ENCODE results near the gene WDR88. TPM values are rescaled to one million over a fixed set of nuclear protein-coding genes. Genes with fewer than 3 reads are reported as not detected.

Gene WDR88
- total and polyA plus RNA-seq, 2 experiments from 2014 or later, result not detected

GRCh38 chr19:33175886-33176669 is 44.2 kb downstream of the WDR88 start:
- Mint-ChIP-seq H3K36me3 (ENCODE audit: low read depth) (peaks cover 3% of the 10 kb centered on the region; the same call in 1 of the 3 replicates), H3K27ac (peak overlapping the region; percentile 91), H3K4me1 (peaks cover 14% of the 10 kb centered on the region; the same call in 2 of the 3 replicates), H3K27me3 (ENCODE audit: insufficient read depth, low read depth, poor library complexity) (peaks cover 19% of the 10 kb centered on the region), H3K4me3 (peak overlapping the region; percentile 86), H3K9me3 (peaks cover 3% of the 10 kb centered on the region; the same call in 2 of the 3 replicates)
- Histone ChIP-seq H3K4me2 (peak overlapping the region; percentile 88), H4K20me1 (replicated peaks; ENCODE audit: insufficient read depth) (peaks cover 4% of the 10 kb centered on the region; the same call in 1 of the 2 replicates), H3K27me3 (ENCODE audit: insufficient read depth) (peaks cover 16% of the 10 kb centered on the region), H3K4me3 (peak overlapping the region; percentile 87), H3K27ac (ENCODE audit: low read depth) (peak overlapping the region; percentile 76; the same call in 1 of the 2 replicates), H3K36me3 (ENCODE audit: insufficient read depth) (no peaks in the 10 kb centered on the region), H3F3A (replicated peaks; ENCODE audit: low read depth) (peaks cover 5% of the 10 kb centered on the region; the same call in 1 of the 2 replicates), H3K4me1 (ENCODE audit: insufficient read depth) (peaks cover 8% of the 10 kb centered on the region), H3K9me2 (ENCODE audit: insufficient read depth) (no peaks in the 10 kb centered on the region), H3K79me2 (replicated peaks; ENCODE audit: insufficient read depth) (no peaks in the 10 kb centered on the region; the same call in 1 of the 2 replicates), H2AFZ (peak overlapping the region; percentile 88)
- ATAC-seq (peak; percentile 25), DNase-seq (ENCODE audit: low spot score) (no peak)
- TF ChIP-seq CTCF (conservative IDR thresholded peaks at IDR 0.05; ENCODE audit: low read depth in 2 of 2), result peak; percentile 8 to 31; a peak in 1 of 4 replicates
- TF ChIP-seq JUNB (IDR thresholded peaks at IDR 0.05; ENCODE audit: unreplicated experiment), result no peak

- Mint-ChIP-seq H3K27me3 (ENCODE audit: insufficient read depth, low read depth, poor library complexity) (peaks cover 19% of the 10 kb centered on the region), H3K4me1 (peaks cover 14% of the 10 kb centered on the region; the same call in 2 of the 3 replicates), H3K9me3 (peaks cover 3% of the 10 kb centered on the region; the same call in 2 of the 3 replicates), H3K36me3 (ENCODE audit: low read depth) (peaks cover 3% of the 10 kb centered on the region; the same call in 1 of the 3 replicates), H3K4me3 (peak overlapping the region; percentile 86), H3K27ac (peak overlapping the region; percentile 91)
- Histone ChIP-seq H4K20me1 (replicated peaks; ENCODE audit: insufficient read depth) (peaks cover 4% of the 10 kb centered on the region; the same call in 1 of the 2 replicates), H3F3A (replicated peaks; ENCODE audit: low read depth) (peaks cover 5% of the 10 kb centered on the region; the same call in 1 of the 2 replicates), H3K4me3 (peak overlapping the region; percentile 87), H3K9me2 (ENCODE audit: insufficient read depth) (no peaks in the 10 kb centered on the region), H3K27ac (ENCODE audit: low read depth) (peak overlapping the region; percentile 76; the same call in 1 of the 2 replicates), H3K36me3 (ENCODE audit: insufficient read depth) (no peaks in the 10 kb centered on the region), H2AFZ (peak overlapping the region; percentile 88), H3K27me3 (ENCODE audit: insufficient read depth) (peaks cover 16% of the 10 kb centered on the region), H3K4me1 (ENCODE audit: insufficient read depth) (peaks cover 8% of the 10 kb centered on the region), H3K4me2 (peak overlapping the region; percentile 95), H3K79me2 (replicated peaks; ENCODE audit: insufficient read depth) (no peaks in the 10 kb centered on the region; the same call in 1 of the 2 replicates)
- ATAC-seq (peak; percentile 91), DNase-seq (ENCODE audit: low spot score) (peak; percentile 97)
- no peak for TF ChIP-seq EZH2phosphoT487 (IDR thresholded peaks at IDR 0.05; ENCODE audit: unreplicated experiment)
- no peak for TF ChIP-seq ZNF462 (CRISPR knock-in tag; IDR thresholded peaks at IDR 0.05)
- TF ChIP-seq REST (IDR thresholded peaks at IDR 0.05; ENCODE audit: unreplicated experiment), result no peak
- TF ChIP-seq NANOG (IDR thresholded peaks at IDR 0.05; ENCODE audit: borderline replicate concordance), result no peak
Measured at GRCh38 chr19:33176670-33177416, 44.9 kb downstream of the WDR88 start.
